Gastrocnemius medialis (tissue), 4 donors: ENCODE results near the gene SLC48A1. TPM values are rescaled to one million over a fixed set of nuclear protein-coding genes. Genes with fewer than 3 reads are reported as not detected.

Experiments
- ATAC-seq, 2 donors: fragments of 150-250 bp; one replicate each; pipeline ENCODE4 v1.9.1; 2016
- DNase-seq, 2 donors: peaks; one replicate each; pipeline ENCODE4 v3.0.0-alpha.2; 2019
- H3K27ac ChIP-seq, 4 donors: fragments of 200-600 bp; sonication (generic); 1 replicate in 1 of 4; 2 replicates in 3 of 4; pipeline ENCODE4 v1.5.1; 2016 to 2018; ENCODE audit warnings: mild to moderate bottlenecking in 2 of 4, moderate library complexity in 1 of 4
- H3K27me3 ChIP-seq, 3 donors: fragments of 200-600 bp; sonication (generic) in 2 of 3; 1 replicate in 1 of 3; 2 replicates in 2 of 3; pipeline versions ENCODE4 v1.5.1 to v1.6.0; 2016 to 2019; ENCODE audit warnings: mild to moderate bottlenecking in 1 of 3, moderate library complexity in 1 of 3
- H3K36me3 ChIP-seq, 2 donors: fragments of 200-600 bp; sonication (generic) in 1 of 2; one replicate each; pipeline ENCODE4 v1.5.1; 2017 to 2018
- H3K4me1 ChIP-seq, 2 donors: fragments of 200-600 bp; sonication (generic) in 1 of 2; one replicate each; pipeline ENCODE4 v1.5.1; 2016 to 2017; ENCODE audit warnings: mild to moderate bottlenecking in 2 of 2
- H3K4me3 ChIP-seq, 4 donors: fragments of 200-600 bp; sonication (generic) in 3 of 4; 1 replicate in 1 of 4; 2 replicates in 3 of 4; pipeline ENCODE4 v1.5.1; 2016 to 2019; ENCODE audit warnings: mild to moderate bottlenecking in 2 of 4
- H3K9me3 ChIP-seq, 3 donors: fragments of 200-600 bp; sonication (generic) in 2 of 3; 1 replicate in 1 of 3; 2 replicates in 2 of 3; pipeline ENCODE4 v1.5.1; 2016 to 2019
- CTCF ChIP-seq, 5 experiments: fragments of 450-650 bp in 3 of 5; fragments of 200-600 bp in 2 of 5; sonication (generic) in 2 of 5; IDR thresholded peaks in 4 of 5; conservative IDR thresholded peaks in 1 of 5; 1 replicate in 4 of 5; 2 replicates in 1 of 5; pipeline ENCODE4 v1.5.1; 2016 to 2019; ENCODE audit warnings: antibody characterized with exemption in 5 of 5, mild to moderate bottlenecking in 3 of 5, moderate library complexity in 3 of 5
- POLR2A ChIP-seq, 2 donors: fragments of 450-650 bp; IDR thresholded peaks; one replicate each; pipeline ENCODE4 v1.6.1; 2017; ENCODE audit warnings: antibody characterized with exemption in 2 of 2, mild to moderate bottlenecking in 2 of 2, moderate library complexity in 2 of 2
- in situ Hi-C, 4 donors: fragments of 200-750 bp; cut with MboI; loops; one replicate each; pipeline versions ENCODE4 v1.15.0 to v1.8.0; 2017; ENCODE audit warnings: low sequenced_read_pairs in 4 of 4
- intact Hi-C: fragments of 100-400 bp; cut with DNase I; formaldehyde crosslinking; loops from one replicate; pipeline ENCODE4 v1.15.1; 2023; ENCODE audit warnings: low total_unique reads
- total RNA-seq, 4 donors: library from RNA; depleted of rRNA; stranded (reverse); fragments of >200 nt; gene quantifications; one replicate each; pipeline versions ENCODE4 v1.1.0 to v1.2.3, GENCODE V29; 2016

The SLC48A1 gene
- total RNA-seq, 4 donors from 2014 or later = 28.3 to 62.6 (median 45.6) TPM

- Histone ChIP-seq H3K9me3 (no peaks in the 10 kb centered on the region), H3K4me3 (no peak overlapping the region), H3K36me3 (peaks cover 0 to 85% of the 10 kb centered on the region in 2 donors), H3K27ac (peak overlapping the region in 1 of 4 donors; percentile 26), H3K27me3 (no peaks in the 10 kb centered on the region), H3K4me1 (peaks cover 0 to 3% of the 10 kb centered on the region in 2 donors)
- DNase-seq = no peak
- no peak for ATAC-seq
- in situ Hi-C loops (loop anchor here in 2 of 4 donors (5.0 to 10.0 kb wide), 2 partner anchors 50 to 52 kb away; no protein-coding TSS in a partner anchor), intact Hi-C loops (no loop called here)
- TF ChIP-seq CTCF (IDR thresholded peaks at IDR 0.05 in 4 of 5, conservative IDR thresholded peaks at IDR 0.05 in 1 of 5) (no peak), POLR2A (IDR thresholded peaks at IDR 0.05) (no peak)
Measured at GRCh38 chr12:47785036-47785886, 12.2 kb downstream of the SLC48A1 start.

- in situ Hi-C loops = loop anchor here in 2 of 4 donors (5.0 to 10.0 kb wide), 2 partner anchors 49 to 51 kb away; no protein-coding TSS in a partner anchor
- Histone ChIP-seq H3K36me3 (peaks cover 0 to 93% of the 10 kb centered on the region in 2 donors), H3K4me3 (no peak overlapping the region), H3K27me3 (no peaks in the 10 kb centered on the region), H3K27ac (peak overlapping the region in 2 of 4 donors; percentile 26 to 41), H3K9me3 (no peaks in the 10 kb centered on the region), H3K4me1 (peaks cover 0 to 3% of the 10 kb centered on the region in 2 donors)
- DNase-seq = no peak
- ATAC-seq = no peak
- TF ChIP-seq CTCF (IDR thresholded peaks at IDR 0.05 in 4 of 5, conservative IDR thresholded peaks at IDR 0.05 in 1 of 5) = no peak
- no peak for TF ChIP-seq POLR2A (IDR thresholded peaks at IDR 0.05)
- intact Hi-C loops = no loop called here
Measured at GRCh38 chr12:47785887-47786661, 13.0 kb downstream of the SLC48A1 start.

GRCh38 chr12:47786662-47787280 is 13.7 kb downstream of the SLC48A1 start:
- in situ Hi-C loops (loop anchor here in 2 of 4 donors (5.0 to 10.0 kb wide), 2 partner anchors 48 to 51 kb away; no protein-coding TSS in a partner anchor), intact Hi-C loops (no loop called here)
- Histone ChIP-seq H3K27ac (peak overlapping the region in 1 of 4 donors; percentile 26), H3K4me1 (no peaks in the 10 kb centered on the region), H3K4me3 (no peak overlapping the region), H3K9me3 (no peaks in the 10 kb centered on the region), H3K27me3 (no peaks in the 10 kb centered on the region), H3K36me3 (peaks cover 0 to 100% of the 10 kb centered on the region in 2 donors)
- no peak for TF ChIP-seq POLR2A (IDR thresholded peaks at IDR 0.05)
- no peak for TF ChIP-seq CTCF (IDR thresholded peaks at IDR 0.05 in 4 of 5, conservative IDR thresholded peaks at IDR 0.05 in 1 of 5)
- ATAC-seq (no peak), DNase-seq (no peak)

- DNase-seq = no peak
- peaks cover 2 to 6% of the 10 kb centered on the region in 2 donors for H3K4me1 ChIP-seq
- H3K27ac ChIP-seq = no peak overlapping the region
Measured at GRCh38 chr12:47787596-47788319, 14.7 kb downstream of the SLC48A1 start.

More at GRCh38 chr12:47787596-47788319, 14.7 kb downstream of the SLC48A1 start:
- TF ChIP-seq POLR2A (IDR thresholded peaks at IDR 0.05) (no peak), CTCF (IDR thresholded peaks at IDR 0.05 in 4 of 5, conservative IDR thresholded peaks at IDR 0.05 in 1 of 5) (no peak)
- Histone ChIP-seq H3K36me3 (peaks cover 0 to 98% of the 10 kb centered on the region in 2 donors), H3K9me3 (no peaks in the 10 kb centered on the region), H3K27me3 (no peaks in the 10 kb centered on the region), H3K4me3 (no peak overlapping the region)
- intact Hi-C loops = no loop called here
- ATAC-seq = no peak
- in situ Hi-C loops = loop anchor here in 2 of 4 donors (5.0 to 10.0 kb wide), 2 partner anchors 47 to 50 kb away; no protein-coding TSS in a partner anchor
